Cardiac fibroblast (primary cell): ENCODE data around the gene XPO6.

ENCODE experiments used
- DNase-seq, 2 donors: peaks; one replicate each; pipeline versions ENCODE4 v3.0.0 to v3.0.0-alpha.2; 2010; ENCODE audit warnings: low read depth in 2 of 2
- H3K4me3 ChIP-seq, 2 donors: replicated peaks in 1 of 2; 1 replicate in 1 of 2; 2 replicates in 1 of 2; pipeline ENCODE4 v1.5.1; 2011; ENCODE audit warnings: low read depth in 2 of 2, low read length in 2 of 2, mild to moderate bottlenecking in 2 of 2, moderate library complexity in 1 of 2
- CTCF ChIP-seq: IDR thresholded peaks from one replicate; pipeline ENCODE4 v1.5.1; 2011; ENCODE audit warnings: low read depth, mild to moderate bottlenecking, low read length, inconsistent platforms

XPO6 gene

GRCh38 chr16:28082624-28083023 is 129.1 kb downstream of the XPO6 start:
- no peak for DNase-seq
- no peak for TF ChIP-seq CTCF
- H3K4me3 ChIP-seq, result no peak overlapping the region

GRCh38 chr16:28081391-28081968 is 130.3 kb downstream of the XPO6 start:
- DNase-seq, result no peak
- H3K4me3 ChIP-seq, result no peak overlapping the region
- no peak for TF ChIP-seq CTCF

DNA sequence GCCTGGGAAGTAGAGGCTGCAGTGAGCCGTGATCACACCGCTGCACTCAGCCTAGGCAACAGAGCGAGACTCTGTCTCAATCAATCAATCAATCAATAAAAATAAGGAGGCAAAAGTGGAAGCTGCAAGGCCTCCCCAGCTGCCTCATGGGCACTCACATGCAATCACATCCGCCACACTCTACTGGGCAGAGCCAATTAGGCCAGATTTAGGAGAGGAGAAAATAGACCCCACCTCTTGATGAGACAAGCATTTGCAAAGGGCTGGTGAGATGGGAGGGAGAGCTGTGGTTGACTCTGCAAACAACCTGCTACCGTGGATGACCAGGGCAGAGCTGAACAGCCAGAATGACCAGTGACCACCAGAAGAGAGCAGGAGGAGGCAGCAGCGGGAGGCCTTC is 133.5 kb downstream of the XPO6 start:
- no peak for DNase-seq
- H3K4me3 ChIP-seq, result no peak overlapping the region
- no peak for TF ChIP-seq CTCF

DNA sequence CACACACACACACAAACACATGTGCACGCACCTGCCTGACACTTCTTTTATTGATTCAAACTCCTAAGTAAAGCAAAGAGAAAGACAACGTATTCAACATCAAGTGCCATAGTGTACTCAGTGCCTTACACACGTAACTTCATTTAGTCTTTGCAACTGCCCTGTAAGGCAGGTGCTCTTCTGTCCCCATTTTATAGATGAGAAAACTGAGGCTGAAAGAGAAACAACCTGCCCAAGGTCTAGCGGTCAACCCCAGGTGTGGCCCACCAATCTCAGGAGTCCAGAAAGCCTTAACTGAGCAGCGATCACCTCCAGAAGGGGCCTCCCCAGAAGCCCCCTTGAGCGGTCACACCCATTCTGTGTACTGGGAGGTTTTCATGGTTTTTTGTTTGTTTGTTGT is 137.9 kb downstream of the XPO6 start:
- no peak for DNase-seq
- no peak for TF ChIP-seq CTCF
- H3K4me3 ChIP-seq, result no peak overlapping the region

GRCh38 chr16:28072087-28072486 is 139.7 kb downstream of the XPO6 start:
- no peak for TF ChIP-seq CTCF
- no peak for DNase-seq

GRCh38 chr16:28069971-28070794 is 141.6 kb downstream of the XPO6 start:
- no peak overlapping the region for H3K4me3 ChIP-seq
- TF ChIP-seq CTCF, result no peak
- no peak for DNase-seq

More at GRCh38 chr16:28072087-28072486, 139.7 kb downstream of the XPO6 start:
- no peak overlapping the region for H3K4me3 ChIP-seq
